Mesenchymal stem cell (in vitro differentiated cells and primary cell): ENCODE results near the gene ACBD5.

Source experiments
- DNase-seq: peaks from one replicate; pipeline ENCODE4 v3.0.0-alpha.2; 2013
- H2AFZ ChIP-seq: one replicate; pipeline ENCODE4 v1.6.1; 2013; ENCODE audit warnings: low read depth, mild to moderate bottlenecking, control low read depth, inconsistent platforms, low read length, moderate library complexity
- H2AK5ac ChIP-seq: 2 replicates; pipeline ENCODE4 v1.6.1; 2013; ENCODE audit warnings: low read length, moderate library complexity, mild to moderate bottlenecking, inconsistent platforms; ENCODE audit not compliant: severe bottlenecking
- H2BK120ac ChIP-seq: one replicate; pipeline ENCODE4 v1.6.1; 2013; ENCODE audit warnings: low read depth, mild to moderate bottlenecking, inconsistent platforms, low read length, moderate library complexity
- H2BK12ac ChIP-seq, 2 experiments: one replicate each; pipeline ENCODE4 v1.6.1; 2013; ENCODE audit warnings: inconsistent platforms in 2 of 2, low read length in 2 of 2, mild to moderate bottlenecking in 2 of 2, moderate library complexity in 2 of 2, control low read depth in 1 of 2
- H2BK15ac ChIP-seq: one replicate; pipeline ENCODE4 v1.6.1; 2013; ENCODE audit warnings: mild to moderate bottlenecking, low read depth, inconsistent platforms; ENCODE audit not compliant: poor library complexity, severe bottlenecking
- H2BK5ac ChIP-seq: 2 replicates; pipeline ENCODE4 v1.6.1; 2013; ENCODE audit warnings: low read depth, mild to moderate bottlenecking, low read length, control low read depth, inconsistent platforms; ENCODE audit not compliant: poor library complexity, severe bottlenecking
- H3K14ac ChIP-seq, 2 experiments: one replicate each; pipeline ENCODE4 v1.6.1; 2013; ENCODE audit warnings: inconsistent platforms in 2 of 2, low read length in 2 of 2, control low read depth in 1 of 2, mild to moderate bottlenecking in 1 of 2, moderate library complexity in 1 of 2
- H3K18ac ChIP-seq, 2 experiments: one replicate each; pipeline ENCODE4 v1.6.1; 2013; ENCODE audit warnings: inconsistent platforms in 2 of 2, low read length in 2 of 2, control low read depth in 1 of 2, low read depth in 1 of 2, mild to moderate bottlenecking in 1 of 2
- H3K23ac ChIP-seq, 2 experiments: one replicate each; pipeline ENCODE4 v1.6.1; 2013; ENCODE audit warnings: inconsistent platforms in 2 of 2, low read length in 2 of 2, mild to moderate bottlenecking in 2 of 2, moderate library complexity in 2 of 2, control low read depth in 1 of 2
- H3K27ac ChIP-seq: 2 replicates; pipeline ENCODE4 v1.5.1; 2013; ENCODE audit warnings: mild to moderate bottlenecking, moderate library complexity, low read length, control low read depth, inconsistent platforms; ENCODE audit not compliant: poor library complexity, severe bottlenecking
- H3K27me3 ChIP-seq, 2 experiments: 2 replicates each; pipeline versions ENCODE4 v1.6.1 to v1.7.0; 2013; ENCODE audit warnings: low read length in 2 of 2, mild to moderate bottlenecking in 2 of 2, moderate library complexity in 2 of 2, control low read depth in 1 of 2, inconsistent platforms in 1 of 2; ENCODE audit not compliant: control insufficient read depth in 1 of 2, insufficient read depth in 1 of 2
- H3K36me3 ChIP-seq, 2 experiments: 2 replicates each; pipeline versions ENCODE4 v1.6.1 to v1.7.0; 2013; ENCODE audit warnings: low read length in 2 of 2, control low read depth in 1 of 2, inconsistent platforms in 1 of 2, low read depth in 1 of 2, mild to moderate bottlenecking in 1 of 2; ENCODE audit not compliant: insufficient read depth in 2 of 2, control insufficient read depth in 1 of 2
- H3K4ac ChIP-seq, 2 experiments: one replicate each; pipeline ENCODE4 v1.6.1; 2013; ENCODE audit warnings: inconsistent platforms in 2 of 2, low read length in 2 of 2, mild to moderate bottlenecking in 2 of 2, moderate library complexity in 2 of 2, control low read depth in 1 of 2, low read depth in 1 of 2
- H3K4me1 ChIP-seq: 2 replicates; pipeline ENCODE4 v1.6.1; 2013; ENCODE audit warnings: low read depth, low read length, control low read depth; ENCODE audit not compliant: control insufficient read depth, insufficient read depth
- H3K4me2 ChIP-seq: 2 replicates; pipeline ENCODE4 v1.6.1; 2013; ENCODE audit warnings: low read length, mild to moderate bottlenecking, inconsistent platforms; ENCODE audit not compliant: poor library complexity, severe bottlenecking
- H3K4me3 ChIP-seq, 2 experiments: 2 replicates each; pipeline versions ENCODE4 v1.5.1 to v1.7.0; 2013; ENCODE audit warnings: low read length in 2 of 2, mild to moderate bottlenecking in 2 of 2, control low read depth in 1 of 2, low read depth in 1 of 2; ENCODE audit not compliant: insufficient read depth in 1 of 2
- H3K79me1 ChIP-seq: replicated peaks from 2 replicates; pipeline ENCODE4 v1.6.1; 2013; ENCODE audit warnings: mild to moderate bottlenecking, control low read depth, low read length, inconsistent platforms; ENCODE audit not compliant: poor library complexity, severe bottlenecking
- H3K9ac ChIP-seq: 2 replicates; pipeline ENCODE4 v1.7.0; 2013; ENCODE audit warnings: mild to moderate bottlenecking, low read length, moderate library complexity
- H3K9me3 ChIP-seq: 2 replicates; pipeline ENCODE4 v1.7.0; 2013; ENCODE audit warnings: mild to moderate bottlenecking, low read length; ENCODE audit not compliant: control insufficient read depth
- H4K8ac ChIP-seq: one replicate; pipeline ENCODE4 v1.6.1; 2013; ENCODE audit warnings: inconsistent platforms, mild to moderate bottlenecking, low read length, moderate library complexity
- H4K91ac ChIP-seq: one replicate; pipeline ENCODE4 v1.6.1; 2013; ENCODE audit warnings: mild to moderate bottlenecking, low read length, inconsistent platforms
- WGBS: methylation state at CpG from one replicate; pipeline ENCODE4 v1.1.7; 2013; ENCODE audit warnings: mixed read lengths; 5-methylcytosine and 5-hydroxymethylcytosine counted together

The ACBD5 gene

DNA sequence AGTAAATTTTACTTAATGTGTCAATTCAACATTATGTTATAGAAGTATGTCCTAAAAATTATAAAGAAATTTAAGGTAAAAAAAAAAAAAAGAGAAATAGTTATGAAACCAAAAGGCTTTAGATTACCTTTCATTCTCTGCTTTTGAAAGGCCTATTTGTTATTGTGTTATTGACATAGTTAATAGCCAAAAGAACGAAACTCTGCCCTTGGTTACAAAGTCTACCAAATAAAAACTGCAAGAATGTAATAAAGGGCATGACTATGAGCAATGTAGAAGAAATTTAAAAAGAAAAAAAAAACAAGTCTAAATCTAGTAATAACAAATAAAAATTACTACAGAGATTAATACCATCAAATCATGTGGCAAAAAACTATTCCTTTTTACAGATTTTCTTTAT is 10.6 kb downstream of the ACBD5 start:
- H3K27ac ChIP-seq = no peak overlapping the region
- no peak overlapping the region for H3K14ac ChIP-seq
- no peak overlapping the region for H2BK120ac ChIP-seq
- no peak overlapping the region for H3K18ac ChIP-seq
- no peak overlapping the region for H2AK5ac ChIP-seq
- H4K91ac ChIP-seq = no peak overlapping the region
- H3K4ac ChIP-seq = no peak overlapping the region
- no peak overlapping the region for H3K23ac ChIP-seq
- H3K4me1 ChIP-seq = peaks cover 5% of the 10 kb centered on the region
- H2BK5ac ChIP-seq = no peak overlapping the region
- no peak overlapping the region for H4K8ac ChIP-seq
- no peak overlapping the region for H3K4me2 ChIP-seq
- WGBS = no CpG with 5 or more reads among the region's 1 CpG
- H3K79me1 ChIP-seq = peaks cover 9% of the 10 kb centered on the region
- no peak overlapping the region for H2BK15ac ChIP-seq
- H3K4me3 ChIP-seq = no peak overlapping the region
- no peak overlapping the region for H3K9ac ChIP-seq
- H3K27me3 ChIP-seq = no peaks in the 10 kb centered on the region
- no peak overlapping the region for H2AFZ ChIP-seq
- peaks cover 11 to 44% of the 10 kb centered on the region in 2 experiments for H3K36me3 ChIP-seq
- DNase-seq = no peak
- H2BK12ac ChIP-seq = no peak overlapping the region
- H3K9me3 ChIP-seq = no peaks in the 10 kb centered on the region

DNA sequence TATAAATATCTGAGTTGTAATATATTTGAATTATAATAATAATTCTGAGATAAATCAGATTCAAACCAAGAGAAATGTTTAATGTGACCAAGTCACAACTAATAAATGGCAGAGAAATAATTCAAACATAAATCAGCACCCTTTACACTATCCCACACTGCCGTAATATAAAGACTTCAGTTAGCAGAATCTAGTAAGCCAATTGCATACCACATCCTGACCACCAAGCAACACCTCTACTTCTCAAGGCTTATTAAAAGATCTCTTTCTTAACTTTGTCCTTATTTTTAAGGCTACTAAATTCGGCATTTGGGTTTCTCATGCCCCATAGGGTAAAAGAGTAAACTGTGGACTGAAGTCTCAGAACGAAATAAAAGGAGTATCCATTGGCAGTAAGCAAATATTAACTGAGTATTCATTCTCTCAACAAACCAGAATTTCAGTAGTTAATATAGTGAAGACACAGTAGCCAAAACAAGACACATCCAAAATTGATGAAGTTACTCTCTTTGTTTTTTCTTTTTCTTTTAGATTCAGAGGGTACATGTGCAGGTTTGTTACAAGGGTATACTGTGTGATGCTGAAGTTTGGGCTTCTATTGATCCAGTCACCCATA is 14.8 kb downstream of the ACBD5 start:
- H3K79me1 ChIP-seq = peaks cover 7% of the 10 kb centered on the region
- H3K4me2 ChIP-seq = no peak overlapping the region
- no peak overlapping the region for H4K8ac ChIP-seq
- H2BK12ac ChIP-seq = no peak overlapping the region
- H3K18ac ChIP-seq = no peak overlapping the region
- H3K14ac ChIP-seq = no peak overlapping the region
- no peak for DNase-seq
- H2BK5ac ChIP-seq = no peak overlapping the region
- no peak overlapping the region for H3K27ac ChIP-seq
- no peak overlapping the region for H3K4ac ChIP-seq
- 97% methylated on average over 1 of the region's 3 CpGs for WGBS
- H3K4me3 ChIP-seq = no peak overlapping the region
- peaks cover 8 to 51% of the 10 kb centered on the region in 2 experiments for H3K36me3 ChIP-seq
- no peak overlapping the region for H2BK120ac ChIP-seq
- no peak overlapping the region for H4K91ac ChIP-seq
- no peak overlapping the region for H3K9ac ChIP-seq
- H3K9me3 ChIP-seq = no peaks in the 10 kb centered on the region
- H3K27me3 ChIP-seq = no peaks in the 10 kb centered on the region
- no peak overlapping the region for H2AK5ac ChIP-seq
- H3K4me1 ChIP-seq = no peaks in the 10 kb centered on the region
- H2AFZ ChIP-seq = no peak overlapping the region
- no peak overlapping the region for H3K23ac ChIP-seq
- H2BK15ac ChIP-seq = no peak overlapping the region

GRCh38 chr10:27225011-27225590 is 15.5 kb downstream of the ACBD5 start:
- no peak overlapping the region for H3K9ac ChIP-seq

GRCh38 chr10:27223964-27224363 is 16.6 kb downstream of the ACBD5 start:
- no peak overlapping the region for H3K4me3 ChIP-seq
- H2AK5ac ChIP-seq = no peak overlapping the region
- no peaks in the 10 kb centered on the region for H3K9me3 ChIP-seq
- H2BK120ac ChIP-seq = no peak overlapping the region
- no peak overlapping the region for H3K23ac ChIP-seq
- no peak overlapping the region for H3K4me2 ChIP-seq
- no peak overlapping the region for H3K27ac ChIP-seq
- no peaks in the 10 kb centered on the region for H3K27me3 ChIP-seq
- H4K8ac ChIP-seq = no peak overlapping the region
- no peak overlapping the region for H3K14ac ChIP-seq
- H2BK15ac ChIP-seq = no peak overlapping the region
- no peak overlapping the region for H2BK12ac ChIP-seq
- H3K79me1 ChIP-seq = peaks cover 7% of the 10 kb centered on the region
- H3K9ac ChIP-seq = no peak overlapping the region
- no peak overlapping the region for H2AFZ ChIP-seq
- H3K4me1 ChIP-seq = no peaks in the 10 kb centered on the region
- 83% methylated on average over 5 of the region's 5 CpGs for WGBS
- H4K91ac ChIP-seq = no peak overlapping the region
- H2BK5ac ChIP-seq = no peak overlapping the region
- peak; percentile 40 for DNase-seq
- H3K36me3 ChIP-seq = peaks cover 10 to 54% of the 10 kb centered on the region in 2 experiments
- H3K18ac ChIP-seq = no peak overlapping the region
- H3K4ac ChIP-seq = no peak overlapping the region

More at GRCh38 chr10:27225011-27225590, 15.5 kb downstream of the ACBD5 start:
- H4K91ac ChIP-seq = no peak overlapping the region
- H4K8ac ChIP-seq = no peak overlapping the region
- no peak overlapping the region for H3K27ac ChIP-seq
- H3K36me3 ChIP-seq = peaks cover 8 to 51% of the 10 kb centered on the region in 2 experiments
- H3K4ac ChIP-seq = no peak overlapping the region
- no peak overlapping the region for H3K4me3 ChIP-seq
- no peak overlapping the region for H3K18ac ChIP-seq
- no peak overlapping the region for H2BK12ac ChIP-seq
- H3K4me1 ChIP-seq = no peaks in the 10 kb centered on the region
- no peak overlapping the region for H2BK5ac ChIP-seq
- WGBS = 66% methylated on average over 6 of the region's 8 CpGs
- no peak overlapping the region for H2AK5ac ChIP-seq
- H3K79me1 ChIP-seq = peaks cover 7% of the 10 kb centered on the region
- no peaks in the 10 kb centered on the region for H3K27me3 ChIP-seq
- no peak overlapping the region for H2BK15ac ChIP-seq
- no peaks in the 10 kb centered on the region for H3K9me3 ChIP-seq
- no peak overlapping the region for H3K14ac ChIP-seq
- no peak overlapping the region for H3K23ac ChIP-seq
- no peak overlapping the region for H3K4me2 ChIP-seq
- H2AFZ ChIP-seq = no peak overlapping the region
- H2BK120ac ChIP-seq = no peak overlapping the region
- no peak for DNase-seq
